ENCODE data around the gene RGS7. TPM values are rescaled to one million over a fixed set of nuclear protein-coding genes. Genes with fewer than 3 reads are reported as not detected.
"Not testable (repeated sequence)": the region's sequence is repeated elsewhere in the genome, so short reads cannot be mapped to it uniquely, and the experiment has no call there.

RGS7 gene
- total and polyA plus RNA-seq, 5 experiments from 2014 or later = not detected

DNA sequence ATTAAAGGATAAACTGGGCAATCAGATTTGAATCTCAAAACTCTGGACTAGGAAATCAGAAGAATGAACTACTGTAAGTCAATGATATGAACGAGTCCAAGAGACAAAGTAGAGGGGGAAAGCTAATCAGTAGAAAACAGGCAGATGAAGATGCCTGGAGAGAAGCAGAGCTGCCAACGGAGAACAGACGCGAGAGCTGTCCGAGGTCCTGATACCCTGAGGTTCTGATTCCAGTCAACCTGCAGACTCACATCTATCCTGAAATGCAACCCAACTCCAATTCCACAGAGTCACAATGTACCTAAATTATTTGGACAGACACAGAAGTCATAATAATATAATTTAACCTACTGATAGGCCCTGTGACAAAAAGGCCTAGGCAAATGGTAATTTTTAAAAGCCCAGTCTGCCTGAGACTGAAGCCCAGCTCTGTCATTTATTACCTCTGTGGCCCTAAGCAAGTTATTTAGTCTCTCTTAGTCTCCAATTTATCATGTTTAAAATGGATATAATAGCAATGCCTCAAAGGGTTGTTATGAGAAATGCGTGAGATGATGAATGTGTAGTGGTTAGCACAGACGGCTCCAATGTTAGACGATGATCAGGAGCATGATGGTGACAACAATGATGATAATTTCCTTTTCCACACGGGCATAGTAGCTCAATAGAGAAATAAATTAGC, 33.4 kb downstream of the RGS7 start:
- Mint-ChIP-seq H3K27ac (no peak overlapping the region), H3K4me1 (no peaks in the 10 kb centered on the region), H3K27me3 (peaks cover under 1 to 9% (median 5%) of the 10 kb centered on the region in 5 donors), H3K4me3 (no peak overlapping the region), H3K36me3 (peaks cover 0 to 5% (median 0%) of the 10 kb centered on the region in 3 donors), H3K9me3 (peaks cover 0 to 24% (median 4%) of the 10 kb centered on the region in 9 donors)
- ATAC-seq (no peak), DNase-seq (peak in 2 of 10 donors; percentile 2 to 6)
- POLR2A ChIA-PET = no interaction called here

- POLR2A ChIA-PET = no interaction called here
- Mint-ChIP-seq H3K27me3 (peaks cover 0 to 9% (median 5%) of the 10 kb centered on the region in 5 donors), H3K9me3 (peaks cover 0 to 11% (median 2%) of the 10 kb centered on the region in 9 donors), H3K4me1 (no peaks in the 10 kb centered on the region), H3K4me3 (no peak overlapping the region), H3K27ac (no peak overlapping the region), H3K36me3 (no peaks in the 10 kb centered on the region)
- no peak for DNase-seq
- no peak for ATAC-seq
These were observed 39.3 kb downstream of the RGS7 start for GRCh38 chr1:241317676-241318075.

DNA sequence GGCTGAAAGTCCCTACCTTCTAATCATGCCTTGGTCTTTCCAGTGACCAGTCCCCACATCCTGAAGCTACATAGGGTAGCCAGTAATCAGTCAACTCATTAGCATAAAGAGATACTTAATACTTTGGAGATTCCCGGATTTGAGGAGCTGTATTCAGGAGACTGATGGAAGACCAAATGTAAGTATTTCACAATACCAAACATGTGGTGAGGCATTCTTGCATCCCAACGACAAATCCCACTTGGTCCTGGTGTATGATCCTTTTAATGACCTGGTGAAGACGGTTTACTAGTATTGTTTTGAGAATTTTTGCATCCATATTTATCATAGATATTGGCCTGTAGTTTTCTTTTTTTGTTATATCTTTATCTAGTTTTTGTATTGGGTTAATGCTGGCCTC, 40.6 kb downstream of the RGS7 start:
- POLR2A ChIA-PET = no interaction called here
- Mint-ChIP-seq H3K27ac (no peak overlapping the region), H3K4me3 (no peak overlapping the region), H3K4me1 (no peaks in the 10 kb centered on the region), H3K36me3 (no peaks in the 10 kb centered on the region), H3K27me3 (peaks cover 0 to 4% (median 2%) of the 10 kb centered on the region in 5 donors), H3K9me3 (peaks cover 0 to 5% (median 0%) of the 10 kb centered on the region in 9 donors)
- no peak for DNase-seq
- ATAC-seq = no peak

DNA sequence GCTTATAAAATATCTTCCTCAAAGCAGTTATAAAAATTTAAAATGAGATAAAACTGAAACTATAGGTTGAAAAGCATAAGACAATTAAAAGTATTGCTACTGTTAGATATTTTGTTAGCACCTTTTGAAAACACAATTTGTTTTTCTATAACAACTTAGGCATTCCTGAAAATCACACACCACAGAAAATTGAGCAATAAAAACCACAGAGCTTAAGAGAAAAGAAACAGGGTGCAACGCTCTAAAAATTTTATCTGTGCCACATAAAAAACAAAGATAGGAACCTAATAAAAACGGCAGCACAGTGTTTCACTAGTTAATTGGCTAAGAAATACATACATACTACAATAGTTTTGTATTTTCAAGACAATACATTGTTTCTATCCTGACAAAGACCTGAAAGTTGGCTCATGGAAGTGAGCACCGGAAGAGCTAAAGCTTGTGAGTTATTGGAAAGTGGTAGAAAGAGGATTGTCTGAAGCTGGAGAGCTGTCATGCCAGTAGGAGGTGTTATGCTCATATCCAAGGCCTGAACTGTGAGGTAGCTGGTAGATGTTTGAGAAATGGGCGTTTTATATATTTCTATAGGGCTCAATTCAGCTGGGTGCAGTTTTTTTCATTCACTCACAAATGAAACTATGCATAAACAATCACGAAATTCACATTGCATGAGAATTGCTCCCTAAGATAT, 45.8 kb downstream of the RGS7 start:
- POLR2A ChIA-PET = no interaction called here
- H3K27ac Mint-ChIP-seq = no peak overlapping the region
- DNase-seq (no peak), ATAC-seq (no peak)
- H3K4me3 Mint-ChIP-seq = no peak overlapping the region
- H3K9me3 Mint-ChIP-seq = peaks cover 0 to 10% (median 0%) of the 10 kb centered on the region in 9 donors
- peaks cover 0 to 4% (median 0%) of the 10 kb centered on the region in 5 donors for H3K27me3 Mint-ChIP-seq
- H3K4me1 Mint-ChIP-seq = no peaks in the 10 kb centered on the region
- H3K36me3 Mint-ChIP-seq = no peaks in the 10 kb centered on the region

- no peaks in the 10 kb centered on the region for H3K4me1 Mint-ChIP-seq
- H3K27me3 Mint-ChIP-seq = peaks cover 0 to 4% (median 0%) of the 10 kb centered on the region in 5 donors
- no peak overlapping the region for H3K4me3 Mint-ChIP-seq
- H3K36me3 Mint-ChIP-seq = no peaks in the 10 kb centered on the region
- POLR2A ChIA-PET = no interaction called here
- ATAC-seq = no peak
- H3K9me3 Mint-ChIP-seq = peaks cover 0 to 10% (median 0%) of the 10 kb centered on the region in 9 donors
- no peak overlapping the region for H3K27ac Mint-ChIP-seq
- DNase-seq = no peak
These were observed 46.6 kb downstream of the RGS7 start for GRCh38 chr1:241310451-241310850.

DNA sequence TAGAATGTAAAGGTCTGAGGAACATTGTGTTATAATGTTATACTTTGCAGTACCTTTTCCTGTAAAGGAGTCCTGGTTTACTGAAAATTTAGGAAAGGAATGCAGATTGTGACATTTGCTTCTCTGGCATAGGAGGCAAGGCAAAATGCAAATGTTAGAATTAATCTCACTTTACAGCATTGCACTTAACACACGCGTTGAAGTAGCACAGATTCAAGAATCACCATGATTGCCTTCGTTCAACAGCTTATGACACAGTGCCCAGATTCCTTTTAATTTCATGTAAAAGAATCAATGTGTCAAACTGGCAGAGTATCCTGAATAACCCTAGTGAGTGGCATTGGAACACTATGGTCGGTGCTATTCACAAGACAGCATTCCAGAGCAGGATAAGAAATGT, 47.4 kb downstream of the RGS7 start:
- POLR2A ChIA-PET = no interaction called here
- no peak for ATAC-seq

GRCh38 chr1:241308471-241308870, 48.5 kb downstream of the RGS7 start:
- POLR2A ChIA-PET = no interaction called here
- ATAC-seq = no peak

More for the DNA sequence above, 47.4 kb downstream of the RGS7 start:
- no peak for DNase-seq
- Mint-ChIP-seq H3K36me3 (no peaks in the 10 kb centered on the region), H3K27me3 (peaks cover 0 to 4% (median 0%) of the 10 kb centered on the region in 5 donors), H3K4me3 (no peak overlapping the region), H3K9me3 (peaks cover 0 to 11% (median 3%) of the 10 kb centered on the region in 9 donors), H3K27ac (no peak overlapping the region), H3K4me1 (no peaks in the 10 kb centered on the region)

DNA sequence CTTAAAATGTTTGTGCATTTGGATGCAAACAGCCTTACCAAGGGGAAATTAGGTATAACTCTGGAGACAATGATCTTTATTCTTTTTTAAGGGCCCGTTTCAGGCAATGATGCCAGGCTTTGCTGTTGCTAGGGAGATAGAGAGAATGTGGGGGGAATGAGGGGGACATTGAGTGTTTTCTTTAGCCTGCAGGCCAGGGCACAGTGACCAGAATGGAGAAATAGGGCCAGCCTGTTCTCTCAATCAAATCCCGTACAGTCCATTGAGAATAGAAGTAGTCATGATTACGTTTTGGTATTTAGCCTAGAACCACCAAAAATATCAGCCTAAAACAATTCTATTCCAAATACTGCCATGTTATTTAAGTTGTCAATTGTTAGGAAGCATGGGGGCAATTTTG, 49.0 kb downstream of the RGS7 start:
- Mint-ChIP-seq H3K4me1 (no peaks in the 10 kb centered on the region), H3K27ac (no peak overlapping the region), H3K36me3 (peaks cover 0 to 8% (median 2%) of the 10 kb centered on the region in 3 donors), H3K27me3 (peaks cover 0 to 4% (median 0%) of the 10 kb centered on the region in 5 donors), H3K4me3 (no peak overlapping the region), H3K9me3 (peaks cover 0 to 21% (median 13%) of the 10 kb centered on the region in 9 donors)
- no peak for ATAC-seq
- DNase-seq = no peak
- POLR2A ChIA-PET = no interaction called here

More at GRCh38 chr1:241308471-241308870, 48.5 kb downstream of the RGS7 start:
- Mint-ChIP-seq H3K4me3 (no peak overlapping the region), H3K36me3 (peaks cover 0 to 5% (median 2%) of the 10 kb centered on the region in 3 donors), H3K4me1 (no peaks in the 10 kb centered on the region), H3K27me3 (peaks cover 0 to 4% (median 0%) of the 10 kb centered on the region in 5 donors), H3K9me3 (peaks cover 0 to 18% (median 9%) of the 10 kb centered on the region in 9 donors), H3K27ac (no peak overlapping the region)
- DNase-seq = no peak

- Mint-ChIP-seq H3K36me3 (peaks cover 0 to 8% (median 2%) of the 10 kb centered on the region in 3 donors), H3K27me3 (peaks cover 0 to 8% (median 0%) of the 10 kb centered on the region in 5 donors)
These were observed 50.7 kb downstream of the RGS7 start for GRCh38 chr1:241306125-241306790.

GRCh38 chr1:241302024-241302423, 55.0 kb downstream of the RGS7 start:
- H3K27ac Mint-ChIP-seq, DNase-seq, H3K4me3 Mint-ChIP-seq, H3K4me1 Mint-ChIP-seq, H3K36me3 Mint-ChIP-seq, POLR2A ChIA-PET, H3K27me3 Mint-ChIP-seq, ATAC-seq: not testable (repeated sequence)
- peaks cover 0 to 30% (median 16%) of the 10 kb centered on the region in 9 donors for H3K9me3 Mint-ChIP-seq

More at GRCh38 chr1:241306125-241306790, 50.7 kb downstream of the RGS7 start:
- H3K4me3 Mint-ChIP-seq = no peak overlapping the region
- H3K9me3 Mint-ChIP-seq = peaks cover 0 to 30% (median 16%) of the 10 kb centered on the region in 9 donors
- DNase-seq (no peak), ATAC-seq (no peak)
- no peaks in the 10 kb centered on the region for H3K4me1 Mint-ChIP-seq
- H3K27ac Mint-ChIP-seq = no peak overlapping the region
- POLR2A ChIA-PET = no interaction called here

DNA sequence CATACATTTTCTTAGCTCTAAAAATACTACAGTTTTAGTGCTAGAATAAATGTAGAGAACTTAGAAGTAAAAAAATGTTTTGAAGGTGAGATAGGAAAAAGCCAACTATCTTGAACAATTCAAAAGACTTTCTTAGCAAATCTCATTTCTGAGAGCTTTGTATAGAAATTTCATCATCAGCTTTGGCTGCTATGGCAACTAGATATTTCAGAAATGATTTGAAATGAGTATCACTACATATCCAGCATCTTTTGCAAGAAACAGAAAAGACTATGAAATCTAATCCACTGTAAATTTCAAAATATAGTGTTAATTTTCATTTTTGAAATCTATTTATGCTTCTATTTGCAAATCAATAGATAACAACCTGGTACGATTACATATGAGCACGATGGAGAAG, 57.7 kb downstream of the RGS7 start:
- ATAC-seq (no peak), DNase-seq (no peak)
- peaks cover 0 to 6% (median under 1%) of the 10 kb centered on the region in 3 donors for H3K36me3 Mint-ChIP-seq
- H3K27ac Mint-ChIP-seq = no peak overlapping the region
- H3K4me1 Mint-ChIP-seq = no peaks in the 10 kb centered on the region
- H3K4me3 Mint-ChIP-seq = no peak overlapping the region
- POLR2A ChIA-PET = no interaction called here
- H3K9me3 Mint-ChIP-seq = peaks cover 0 to 27% (median 11%) of the 10 kb centered on the region in 9 donors
- peaks cover 0 to 4% (median 0%) of the 10 kb centered on the region in 5 donors for H3K27me3 Mint-ChIP-seq

DNA sequence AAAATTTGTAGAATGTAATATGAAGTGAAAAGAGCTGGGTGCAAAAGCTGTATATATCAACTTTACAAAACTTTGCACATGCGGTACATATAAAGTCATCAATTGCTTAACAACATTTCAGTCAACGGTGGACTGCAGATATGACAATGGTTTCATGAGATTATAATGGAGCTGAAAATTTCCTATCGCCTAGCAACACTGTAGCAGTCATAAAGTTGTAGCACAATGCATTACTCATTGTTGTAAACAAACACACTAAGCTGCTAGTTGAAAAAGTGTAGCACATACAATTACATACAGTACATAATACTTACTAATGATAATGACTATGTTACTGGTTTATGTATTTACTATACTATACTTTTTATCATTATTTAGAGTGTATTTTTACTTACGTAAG, 64.0 kb downstream of the RGS7 start:
- Mint-ChIP-seq H3K4me3 (no peak overlapping the region), H3K27me3 (peaks cover 0 to 10% (median 2%) of the 10 kb centered on the region in 5 donors), H3K4me1 (no peaks in the 10 kb centered on the region), H3K27ac (no peak overlapping the region), H3K36me3 (no peaks in the 10 kb centered on the region), H3K9me3 (peaks cover 0 to 18% (median 4%) of the 10 kb centered on the region in 9 donors)
- POLR2A ChIA-PET = no interaction called here
- DNase-seq (no peak), ATAC-seq (no peak)

DNA sequence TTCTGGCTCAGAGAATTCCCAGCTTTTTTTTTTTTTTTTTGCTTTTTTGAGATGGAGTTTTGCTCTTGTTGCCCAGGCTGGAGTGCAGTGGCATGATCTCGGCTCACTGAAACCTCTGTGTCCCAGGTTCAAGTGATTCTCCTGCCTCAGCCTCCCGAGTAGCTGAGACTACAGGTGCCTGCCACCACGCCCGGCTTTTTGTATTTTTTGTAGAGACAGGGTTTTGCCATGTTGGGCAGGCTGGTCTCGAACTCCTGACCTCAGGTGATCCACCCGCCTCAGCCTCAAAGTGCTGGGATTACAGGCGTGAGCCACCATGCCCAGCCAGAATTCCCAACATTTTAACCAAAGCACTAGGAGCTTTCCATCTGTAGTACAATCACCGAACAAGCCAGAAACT, 65.5 kb downstream of the RGS7 start:
- H3K4me3 Mint-ChIP-seq, H3K27ac Mint-ChIP-seq, ATAC-seq, DNase-seq, H3K36me3 Mint-ChIP-seq, POLR2A ChIA-PET, H3K4me1 Mint-ChIP-seq: not testable (repeated sequence)
- H3K27me3 Mint-ChIP-seq = peaks cover 0 to 14% (median 2%) of the 10 kb centered on the region in 5 donors
- H3K9me3 Mint-ChIP-seq = peaks cover 0 to 28% (median 8%) of the 10 kb centered on the region in 9 donors
